Liver (tissue), 3 donors: ENCODE measurements around the gene RBMS3.

Source experiments
- ATF3 ChIP-seq: IDR thresholded peaks from 2 replicates; pipeline ENCODE4 v1.6.1; 2016; ENCODE audit warnings: antibody characterized with exemption
- CTCF ChIP-seq: fragments of 150-350 bp; IDR thresholded peaks from 2 replicates; pipeline ENCODE4 v1.5.1; 2017; ENCODE audit warnings: improper control_type of control experiment, low read depth, low read length; ENCODE audit not compliant: missing input control
- EGR1 ChIP-seq, 2 donors: IDR thresholded peaks; 2 replicates each; pipeline ENCODE4 v1.6.1; 2016 to 2018; ENCODE audit warnings: antibody characterized with exemption in 2 of 2, low read depth in 2 of 2
- GABPA ChIP-seq, 2 donors: IDR thresholded peaks in 1 of 2; conservative IDR thresholded peaks in 1 of 2; 2 replicates each; pipeline ENCODE4 v1.6.1; 2016; ENCODE audit warnings: antibody characterized with exemption in 2 of 2, mild to moderate bottlenecking in 1 of 2, moderate library complexity in 1 of 2
- HNF4G ChIP-seq: IDR thresholded peaks from 2 replicates; pipeline ENCODE4 v1.6.1; 2016; ENCODE audit warnings: antibody characterized with exemption
- JUND ChIP-seq, 2 donors: IDR thresholded peaks; 2 replicates each; pipeline ENCODE4 v1.6.1; 2016; ENCODE audit warnings: antibody characterized with exemption in 2 of 2
- MAX ChIP-seq: IDR thresholded peaks from 2 replicates; pipeline ENCODE4 v1.6.1; 2016; ENCODE audit warnings: antibody characterized with exemption
- RAD21 ChIP-seq, 2 donors: IDR thresholded peaks; 2 replicates each; pipeline ENCODE4 v1.6.1; 2016; ENCODE audit warnings: antibody characterized with exemption in 2 of 2, mild to moderate bottlenecking in 2 of 2
- REST ChIP-seq: IDR thresholded peaks from 2 replicates; pipeline ENCODE4 v1.6.1; 2016; ENCODE audit warnings: antibody characterized with exemption, mild to moderate bottlenecking
- YY1 ChIP-seq: IDR thresholded peaks from 2 replicates; pipeline ENCODE4 v1.6.1; 2016; ENCODE audit warnings: antibody characterized with exemption, mild to moderate bottlenecking
- donor health status: healthy.
- donor health status: healthy.

- TF ChIP-seq RAD21 (IDR thresholded peaks at IDR 0.05) (no peak), CTCF (no peak), JUND (IDR thresholded peaks at IDR 0.05) (no peak), GABPA (IDR thresholded peaks at IDR 0.05 in 1 of 2, conservative IDR thresholded peaks at IDR 0.05 in 1 of 2) (no peak), EGR1 (IDR thresholded peaks at IDR 0.05; ENCODE audit: low read depth in 2 of 2) (no peak), REST (no peak), YY1 (no peak), HNF4G (no peak), MAX (no peak), ATF3 (no peak)
Measured at GRCh38 chr3:29346828-29347227, 66.0 kb downstream of the RBMS3 start.
